ENCODE data around the gene SPG7. TPM values are rescaled to one million over a fixed set of nuclear protein-coding genes. Genes with fewer than 3 reads are reported as not detected.

Gene SPG7
- total and polyA plus RNA-seq, 11 donors = 84.0 to 168 (median 95.9) TPM

DNA sequence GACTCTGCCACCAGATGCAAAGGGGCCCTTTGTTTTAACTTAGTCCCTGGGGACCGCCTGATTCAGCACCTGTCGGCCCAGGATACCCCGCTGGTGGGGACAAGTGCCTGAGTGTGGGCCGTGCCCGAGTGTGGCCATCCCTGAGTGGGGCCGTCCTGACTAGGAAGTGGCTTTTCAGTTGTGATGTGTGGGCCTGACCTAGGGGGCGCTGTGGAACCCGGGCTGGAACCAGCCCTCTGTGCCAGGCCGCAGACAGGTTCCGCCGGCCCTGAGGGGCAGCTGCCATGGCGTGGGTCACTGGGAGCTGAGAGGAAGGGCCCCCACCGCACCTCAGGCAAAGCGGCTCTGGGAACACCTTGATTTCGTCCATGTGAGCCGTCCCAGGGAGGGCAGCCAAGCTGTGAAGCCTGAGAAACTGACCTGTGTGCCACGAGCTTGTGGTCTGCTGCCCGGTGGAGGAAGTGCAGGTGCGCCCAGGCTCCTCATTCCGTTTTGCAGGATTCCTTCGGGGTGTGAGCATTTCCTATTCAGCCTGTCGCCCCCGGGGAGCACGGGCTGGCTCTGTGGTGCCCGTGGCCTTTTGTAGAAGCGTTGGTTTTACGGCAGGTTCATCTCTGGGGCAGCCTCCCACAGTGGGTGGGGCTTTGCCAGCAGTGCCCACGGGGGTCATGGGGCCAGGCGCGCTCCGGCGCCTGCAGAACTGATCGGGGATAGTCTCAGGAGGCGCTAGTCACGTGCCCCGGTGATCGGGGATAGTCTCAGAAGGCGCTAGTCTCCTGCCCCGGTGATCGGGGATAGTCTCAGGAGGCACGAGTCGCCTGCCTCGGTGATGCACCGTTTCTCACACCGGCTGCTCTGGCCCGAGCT is 57.5 kb downstream of the SPG7 start:
- TF ChIP-seq POLR2A (IDR thresholded peaks at IDR 0.05) = peak in 1 of 2 donors; percentile 15
- TF ChIP-seq, protein P1, sequence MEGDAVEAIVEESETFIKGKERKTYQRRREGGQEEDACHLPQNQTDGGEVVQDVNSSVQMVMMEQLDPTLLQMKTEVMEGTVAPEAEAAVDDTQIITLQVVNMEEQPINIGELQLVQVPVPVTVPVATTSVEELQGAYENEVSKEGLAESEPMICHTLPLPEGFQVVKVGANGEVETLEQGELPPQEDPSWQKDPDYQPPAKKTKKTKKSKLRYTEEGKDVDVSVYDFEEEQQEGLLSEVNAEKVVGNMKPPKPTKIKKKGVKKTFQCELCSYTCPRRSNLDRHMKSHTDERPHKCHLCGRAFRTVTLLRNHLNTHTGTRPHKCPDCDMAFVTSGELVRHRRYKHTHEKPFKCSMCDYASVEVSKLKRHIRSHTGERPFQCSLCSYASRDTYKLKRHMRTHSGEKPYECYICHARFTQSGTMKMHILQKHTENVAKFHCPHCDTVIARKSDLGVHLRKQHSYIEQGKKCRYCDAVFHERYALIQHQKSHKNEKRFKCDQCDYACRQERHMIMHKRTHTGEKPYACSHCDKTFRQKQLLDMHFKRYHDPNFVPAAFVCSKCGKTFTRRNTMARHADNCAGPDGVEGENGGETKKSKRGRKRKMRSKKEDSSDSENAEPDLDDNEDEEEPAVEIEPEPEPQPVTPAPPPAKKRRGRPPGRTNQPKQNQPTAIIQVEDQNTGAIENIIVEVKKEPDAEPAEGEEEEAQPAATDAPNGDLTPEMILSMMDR (IDR thresholded peaks at IDR 0.05) = peak; percentile 1 to 64 (median 50)
- 7 to 11% (median 10%) methylated on average over 16 to 46 of the region's 46 CpGs for WGBS, 4 donors
- H3K4me3 ChIP-seq = peak overlapping the region in 9 of 12 donors; percentile 14 to 41 (median 34)

DNA sequence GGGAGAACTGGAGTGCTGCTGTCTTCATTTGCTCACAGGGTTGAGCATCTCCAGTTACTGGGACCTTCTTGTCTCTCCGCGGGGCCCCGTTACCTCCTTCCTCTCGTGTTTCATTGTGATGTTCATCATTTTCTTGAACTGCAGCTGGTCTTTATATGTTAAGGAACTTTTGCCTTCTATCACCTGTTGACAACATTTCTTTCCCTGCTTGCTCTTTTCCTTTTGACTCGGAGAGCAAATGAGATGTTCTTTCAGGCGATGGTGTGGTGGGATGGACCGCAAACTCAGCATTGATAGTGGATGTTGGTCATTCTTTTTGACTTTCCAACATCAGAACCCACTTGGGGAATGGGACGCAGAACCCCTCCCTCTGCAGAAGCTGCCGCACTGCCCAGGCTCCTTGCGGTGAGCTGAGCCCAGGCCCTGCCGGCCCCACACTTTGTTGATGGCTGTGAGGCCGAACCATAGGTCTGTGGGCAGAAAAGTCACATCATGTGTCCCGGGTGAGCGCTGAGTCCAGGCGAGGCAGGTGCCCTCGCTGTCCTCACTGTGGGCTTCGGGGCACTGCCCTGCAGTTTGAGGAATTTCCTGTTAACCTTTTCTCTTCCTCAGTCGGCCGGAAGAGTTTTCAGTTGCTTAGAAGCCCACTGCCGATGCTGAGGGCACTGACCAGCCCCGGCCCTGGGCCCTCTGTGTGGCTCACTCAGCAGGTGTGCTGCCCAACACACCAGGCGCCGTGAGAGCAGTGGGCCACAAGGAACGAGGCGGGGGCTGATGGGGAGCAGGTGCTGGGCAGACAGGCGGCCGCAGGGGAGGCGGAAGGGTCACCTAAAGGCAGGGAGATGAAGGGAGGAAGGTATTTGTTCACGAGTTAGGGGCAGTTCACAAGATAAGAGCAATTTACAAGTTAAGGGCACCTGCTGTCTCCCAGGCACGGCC is 59.7 kb downstream of the SPG7 start:
- TF ChIP-seq, protein P1 (IDR thresholded peaks at IDR 0.05) = no peak
- TF ChIP-seq POLR2A (IDR thresholded peaks at IDR 0.05) = no peak
- intact Hi-C loops (cut with DNase I) = loop anchor here in 3 of 10 donors (5.0 to 10.0 kb wide), 3 partner anchors 74 to 323 kb away; no protein-coding TSS in a partner anchor
- ATAC-seq (no peak), DNase-seq (no peak)
- WGBS, 4 donors = 73 to 83% (median 75%) methylated on average over 29 to 30 of the region's 30 CpGs
- H3K4me1 ChIP-seq = peaks cover 0 to 35% (median 16%) of the 10 kb centered on the region in 12 donors
- peaks cover 6 to 22% (median 19%) of the 10 kb centered on the region in 9 donors for H3K36me3 ChIP-seq
- H3K27ac ChIP-seq = no peak overlapping the region
- no peaks in the 10 kb centered on the region for H3K9me3 ChIP-seq
- peaks cover 4 to 31% (median 13%) of the 10 kb centered on the region in 9 donors for H3K27me3 ChIP-seq
- H3K4me3 ChIP-seq = no peak overlapping the region

More for the DNA sequence above, 57.5 kb downstream of the SPG7 start:
- H3K9me3 ChIP-seq = no peaks in the 10 kb centered on the region
- ATAC-seq = peak; percentile 16 to 52 (median 46)
- peaks cover 6 to 39% (median 37%) of the 10 kb centered on the region in 9 donors for H3K36me3 ChIP-seq
- intact Hi-C loops (cut with DNase I) = loop anchor here in 3 of 10 donors (5.0 to 10.0 kb wide), 3 partner anchors 77 to 321 kb away; no protein-coding TSS in a partner anchor
- H3K27ac ChIP-seq = peak overlapping the region in 1 of 12 donors; percentile 15
- H3K4me1 ChIP-seq = peaks cover 8 to 53% (median 29%) of the 10 kb centered on the region in 12 donors
- H3K27me3 ChIP-seq = peaks cover 0 to 17% (median 7%) of the 10 kb centered on the region in 9 donors
- peak in 2 of 5 donors; percentile 43 to 61 for DNase-seq

DNA sequence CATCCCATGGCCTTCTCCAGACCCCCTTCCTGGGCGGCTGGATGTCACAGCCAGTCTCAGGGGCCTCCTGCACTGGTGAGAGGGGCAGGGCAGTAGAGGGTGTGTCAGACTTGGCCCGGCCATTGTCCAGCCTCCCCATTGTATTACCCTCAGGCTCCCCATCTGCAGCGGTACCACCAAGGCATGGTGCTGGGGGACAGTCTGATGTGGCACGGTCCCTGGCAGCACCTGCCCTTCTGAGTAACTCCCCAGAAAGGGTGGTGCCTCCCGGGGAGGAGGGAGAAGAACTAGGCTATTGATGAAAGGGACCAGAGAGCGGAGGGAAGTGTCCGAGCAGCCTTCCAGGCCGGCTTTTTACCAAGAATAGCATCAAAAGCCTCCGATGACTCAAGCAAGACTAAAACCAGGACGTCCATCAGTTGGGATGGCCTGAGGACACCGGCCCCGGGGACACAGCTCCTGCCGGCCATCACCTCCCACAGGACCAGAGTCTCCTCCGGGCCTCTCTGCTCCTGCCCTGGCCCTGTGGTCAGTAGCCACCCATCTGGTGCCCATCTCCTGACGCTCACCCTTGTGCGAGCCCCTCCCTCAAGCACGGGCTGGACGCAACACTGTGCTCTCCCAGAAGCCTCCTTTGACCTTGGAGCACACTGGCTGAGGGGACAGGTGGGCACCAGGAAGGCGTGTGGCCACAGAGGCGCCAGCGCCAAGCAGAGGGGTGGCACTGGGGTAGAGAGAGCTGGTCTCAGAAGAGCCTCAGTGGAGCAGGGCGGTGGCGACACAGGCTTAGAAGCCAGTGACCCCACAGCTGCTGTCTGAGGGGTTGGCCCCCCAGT is 61.5 kb downstream of the SPG7 start:
- H3K27me3 ChIP-seq = peaks cover 10 to 49% (median 25%) of the 10 kb centered on the region in 9 donors
- H3K36me3 ChIP-seq = peaks cover 0 to 4% (median 2%) of the 10 kb centered on the region in 9 donors
- no peak for ATAC-seq
- H3K27ac ChIP-seq = no peak overlapping the region
- no peaks in the 10 kb centered on the region for H3K9me3 ChIP-seq
- 58 to 62% (median 61%) methylated on average over 21 to 23 of the region's 23 CpGs for WGBS, 4 donors
- DNase-seq = no peak
- peaks cover 0 to 28% (median 19%) of the 10 kb centered on the region in 12 donors for H3K4me1 ChIP-seq
- no peak for TF ChIP-seq POLR2A (IDR thresholded peaks at IDR 0.05)
- TF ChIP-seq, protein P1 (IDR thresholded peaks at IDR 0.05) = no peak
- intact Hi-C loops (cut with DNase I) = loop anchor here in 6 of 10 donors (5.0 to 10.0 kb wide), 4 partner anchors 73 to 325 kb away; no protein-coding TSS in a partner anchor
- H3K4me3 ChIP-seq = no peak overlapping the region

All from heart left ventricle (tissue), 16 donors.